H1 (cell line): ENCODE measurements around the gene DLK1.

Source experiments
- CEBPB ChIP-seq: IDR thresholded peaks from 2 replicates; pipeline ENCODE4 v1.6.1; 2012; ENCODE audit warnings: low read depth, low read length
- CTCF ChIP-seq, 3 experiments: IDR thresholded peaks; 1 replicate in 2 of 3; 2 replicates in 1 of 3; pipeline versions ENCODE4 v1.5.1 to v1.6.1; 2011; ENCODE audit warnings: low read length in 3 of 3, mild to moderate bottlenecking in 3 of 3, inconsistent platforms in 2 of 3, low read depth in 1 of 3, moderate library complexity in 1 of 3; ENCODE audit not compliant: insufficient read depth in 1 of 3; ENCODE audit errors: control extremely low read depth in 1 of 3
- EGR1 ChIP-seq: IDR thresholded peaks from 2 replicates; pipeline ENCODE4 v1.6.1; 2011; ENCODE audit warnings: low read depth, low read length, borderline replicate concordance
- EP300 ChIP-seq, 2 experiments: IDR thresholded peaks; 1 replicate in 1 of 2; 2 replicates in 1 of 2; pipeline ENCODE4 v1.6.1; 2011 to 2012; ENCODE audit warnings: low read depth in 2 of 2, low read length in 2 of 2, mild to moderate bottlenecking in 2 of 2, borderline replicate concordance in 1 of 2, inconsistent platforms in 1 of 2, moderate library complexity in 1 of 2
- POLR2A ChIP-seq, 2 experiments: IDR thresholded peaks; 1 replicate in 1 of 2; 2 replicates in 1 of 2; pipeline ENCODE4 v1.6.1; 2011; ENCODE audit warnings: low read depth in 2 of 2, low read length in 2 of 2, mild to moderate bottlenecking in 2 of 2; ENCODE audit errors: control extremely low read depth in 1 of 2
- POLR2AphosphoS5 ChIP-seq: IDR thresholded peaks from 2 replicates; pipeline ENCODE4 v1.6.1; 2011; ENCODE audit warnings: low read depth, low read length
- RFX5 ChIP-seq: IDR thresholded peaks from 2 replicates; pipeline ENCODE4 v1.6.1; 2011; ENCODE audit warnings: low read depth, low read length, improper control_type of control experiment, borderline replicate concordance
- RNF2 ChIP-seq: fragments of 200-900, 300-1000 bp; sonication (generic); IDR thresholded peaks from 2 replicates; pipeline ENCODE4 v1.7.1; 2016; ENCODE audit warnings: borderline replicate concordance, low read depth, mild to moderate bottlenecking, antibody characterized with exemption, low read length; ENCODE audit not compliant: poor library complexity, severe bottlenecking; ENCODE audit errors: missing control alignments
- TCF12 ChIP-seq: IDR thresholded peaks from 2 replicates; pipeline ENCODE4 v1.6.1; 2011; ENCODE audit warnings: low read depth, mild to moderate bottlenecking, low read length
- TF ChIP-seq, protein P1 (sequence below): IDR thresholded peaks from 2 replicates; pipeline ENCODE4 v1.6.1; 2012; ENCODE audit warnings: low read length, inconsistent platforms

DNA sequence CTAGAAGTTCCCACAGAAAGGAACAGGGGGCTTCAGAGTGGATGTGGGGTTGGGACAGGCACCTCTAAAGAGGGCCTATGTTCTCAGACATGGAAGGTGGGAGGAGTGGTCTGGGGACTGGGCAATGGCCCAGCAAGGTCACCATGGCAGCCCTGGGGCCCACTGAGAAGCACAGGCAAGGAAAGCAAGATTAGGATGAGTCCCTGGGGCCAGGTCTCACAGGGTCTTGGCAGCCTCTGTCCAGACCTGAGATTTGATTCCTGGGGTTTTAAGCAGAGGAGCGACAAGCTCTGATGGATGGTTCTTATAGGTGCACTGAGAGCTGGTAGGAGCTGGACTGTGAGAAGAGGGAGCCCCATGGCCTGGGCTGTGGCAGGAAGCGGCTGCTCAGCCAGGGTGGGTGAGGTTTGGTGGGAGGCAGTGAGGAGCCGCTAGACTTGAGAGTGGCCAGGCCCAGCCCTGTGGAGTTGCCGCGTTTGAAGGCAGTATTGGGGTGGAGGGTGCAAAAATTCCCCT lies 44.0 kb downstream of the DLK1 start:
- TF ChIP-seq CTCF (IDR thresholded peaks at IDR 0.05; ENCODE audit: control extremely low read depth in 1 of 3, insufficient read depth in 1 of 3, low read depth in 1 of 3, low read length in 3 of 3) (no peak), TCF12 (no peak), RFX5 (no peak), POLR2A (IDR thresholded peaks at IDR 0.05; ENCODE audit: control extremely low read depth in 1 of 2, low read depth in 2 of 2, low read length in 2 of 2) (no peak), POLR2AphosphoS5 (no peak), RNF2 (no peak), EGR1 (no peak), CEBPB (no peak), EP300 (IDR thresholded peaks at IDR 0.05; ENCODE audit: borderline replicate concordance in 1 of 2, low read depth in 2 of 2, low read length in 2 of 2) (no peak)
- TF ChIP-seq, protein P1, sequence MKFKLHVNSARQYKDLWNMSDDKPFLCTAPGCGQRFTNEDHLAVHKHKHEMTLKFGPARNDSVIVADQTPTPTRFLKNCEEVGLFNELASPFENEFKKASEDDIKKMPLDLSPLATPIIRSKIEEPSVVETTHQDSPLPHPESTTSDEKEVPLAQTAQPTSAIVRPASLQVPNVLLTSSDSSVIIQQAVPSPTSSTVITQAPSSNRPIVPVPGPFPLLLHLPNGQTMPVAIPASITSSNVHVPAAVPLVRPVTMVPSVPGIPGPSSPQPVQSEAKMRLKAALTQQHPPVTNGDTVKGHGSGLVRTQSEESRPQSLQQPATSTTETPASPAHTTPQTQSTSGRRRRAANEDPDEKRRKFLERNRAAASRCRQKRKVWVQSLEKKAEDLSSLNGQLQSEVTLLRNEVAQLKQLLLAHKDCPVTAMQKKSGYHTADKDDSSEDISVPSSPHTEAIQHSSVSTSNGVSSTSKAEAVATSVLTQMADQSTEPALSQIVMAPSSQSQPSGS, result no peak
